Endothelial cell of umbilical vein (primary cell): ENCODE results near the gene CDHR1. TPM values are rescaled to one million over a fixed set of nuclear protein-coding genes. Genes with fewer than 3 reads are reported as not detected.

Source experiments
- BruUV-seq: library from RNA; stranded (reverse); fragments of 400-500 nt; replicated peaks from 2 replicates; lab custom pipeline; 2021; lab: Mats Ljungman, UMichigan
- CTCF ChIA-PET: fragments of 300-600, 350-600 bp; sonication (Branson Sonifier 250); formaldehyde crosslinking; loops from one replicate; lab custom pipeline; 2021; ENCODE audit warnings: antibody characterized with exemption, inconsistent platforms; lab: Charles Lee
- POLR2A ChIA-PET: fragments of 300-600, 350-600 bp; sonication (Branson Sonifier 250); formaldehyde crosslinking; loops from one replicate; lab custom pipeline; 2021; ENCODE audit warnings: antibody characterized with exemption, inconsistent platforms; lab: Charles Lee
- DNase-seq: peaks from one replicate; pipeline ENCODE4 v3.0.0-alpha.2; 2011; ENCODE audit warnings: low read depth, low spot score
- FAIRE-seq: peaks from 2 replicates; lab custom pipeline; 2011; peaks lifted over from hg19 to GRCh38; lab: Jason Lieb, UNC
- H2AFZ ChIP-seq: 2 replicates; pipeline ENCODE4 v1.6.0; 2012; ENCODE audit warnings: low read depth, low read length, control low read depth, inconsistent platforms
- H3K27ac ChIP-seq: 2 replicates; pipeline ENCODE4 v1.5.1; 2011; ENCODE audit warnings: low read depth, mild to moderate bottlenecking, control low read depth, low read length, moderate library complexity; ENCODE audit not compliant: insufficient read depth
- H3K27me3 ChIP-seq, 2 experiments: 2 replicates each; pipeline versions ENCODE4 v1.6.0 to v1.6.1; 2011; ENCODE audit warnings: low read length in 2 of 2, mixed read lengths in 1 of 2; ENCODE audit not compliant: control insufficient read depth in 2 of 2, insufficient read depth in 2 of 2
- H3K36me3 ChIP-seq, 2 experiments: 2 replicates in 1 of 2; 3 replicates in 1 of 2; pipeline ENCODE4 v1.5.1; 2011; ENCODE audit warnings: low read length in 2 of 2, mild to moderate bottlenecking in 1 of 2, moderate library complexity in 1 of 2; ENCODE audit not compliant: control insufficient read depth in 2 of 2, insufficient read depth in 2 of 2; ENCODE audit errors: extremely low read depth in 1 of 2
- H3K4me1 ChIP-seq: 3 replicates; pipeline ENCODE4 v1.5.1; 2011; ENCODE audit warnings: mild to moderate bottlenecking, low read length; ENCODE audit not compliant: control insufficient read depth, insufficient read depth; ENCODE audit errors: extremely low read depth
- H3K4me2 ChIP-seq: 2 replicates; pipeline ENCODE4 v1.6.1; 2011; ENCODE audit warnings: low read length, control low read depth, mixed read lengths; ENCODE audit not compliant: insufficient read depth
- H3K4me3 ChIP-seq, 3 experiments: fragments of 200-600 bp in 1 of 3; sonication (generic), shearing (Covaris generic) in 1 of 3; replicated peaks in 1 of 3; 2 replicates each; pipeline ENCODE4 v1.5.1; 2011 to 2016; ENCODE audit warnings: control low read depth in 3 of 3, low read length in 3 of 3, mild to moderate bottlenecking in 2 of 3, inconsistent platforms in 1 of 3, low read depth in 1 of 3, moderate library complexity in 1 of 3; ENCODE audit not compliant: insufficient read depth in 1 of 3
- H3K79me2 ChIP-seq: 2 replicates; pipeline ENCODE4 v1.6.0; 2012; ENCODE audit warnings: low read length, inconsistent platforms; ENCODE audit not compliant: control insufficient read depth, insufficient read depth
- H3K9ac ChIP-seq: replicated peaks from 2 replicates; pipeline ENCODE3; 2011; ENCODE audit warnings: low read length, control low read depth; ENCODE audit not compliant: insufficient read depth; ENCODE audit errors: extremely low read depth
- H3K9me1 ChIP-seq: replicated peaks from 3 replicates; pipeline ENCODE4 v1.6.0; 2011; ENCODE audit warnings: mild to moderate bottlenecking, low read length; ENCODE audit not compliant: control insufficient read depth, insufficient read depth; ENCODE audit errors: extremely low read depth
- H3K9me3 ChIP-seq: replicated peaks from 2 replicates; pipeline ENCODE4 v1.5.1; 2012; ENCODE audit warnings: low read length, inconsistent platforms; ENCODE audit not compliant: control insufficient read depth, insufficient read depth
- H4K20me1 ChIP-seq: replicated peaks from 2 replicates; pipeline ENCODE3; 2011; ENCODE audit warnings: mild to moderate bottlenecking, low read length; ENCODE audit not compliant: control insufficient read depth, insufficient read depth; ENCODE audit errors: extremely low read depth
- CTCF ChIP-seq, 2 donors: IDR thresholded peaks; 1 replicate in 1 of 2; 2 replicates in 1 of 2; pipeline ENCODE4 v1.5.1; 2011; ENCODE audit warnings: low read length in 2 of 2, mild to moderate bottlenecking in 2 of 2, moderate library complexity in 2 of 2, control low read depth in 1 of 2, inconsistent platforms in 1 of 2, low read depth in 1 of 2; ENCODE audit not compliant: insufficient read depth in 1 of 2; ENCODE audit errors: extremely low read depth in 1 of 2
- EZH2 ChIP-seq: IDR thresholded peaks from 2 replicates; pipeline ENCODE4 v1.6.1; 2012; ENCODE audit warnings: borderline replicate concordance, low read depth, mild to moderate bottlenecking, moderate library complexity, low read length, inconsistent platforms; ENCODE audit not compliant: severe bottlenecking
- FOS ChIP-seq: IDR thresholded peaks from 2 replicates; pipeline ENCODE4 v1.6.1; 2011; ENCODE audit warnings: mild to moderate bottlenecking, low read length, moderate library complexity, borderline replicate concordance; ENCODE audit not compliant: insufficient read depth
- GATA2 ChIP-seq: IDR thresholded peaks from 2 replicates; pipeline ENCODE4 v1.7.0; 2011; ENCODE audit warnings: low read depth, mild to moderate bottlenecking, moderate library complexity, mixed read lengths, low read length; ENCODE audit not compliant: insufficient read length, insufficient read depth
- JUN ChIP-seq: IDR thresholded peaks from 2 replicates; pipeline ENCODE4 v1.6.1; 2011; ENCODE audit warnings: borderline replicate concordance, low read depth; ENCODE audit not compliant: insufficient read length, insufficient read depth
- MYC ChIP-seq: IDR thresholded peaks from one replicate; pipeline ENCODE4 v1.6.1; 2011; ENCODE audit warnings: mild to moderate bottlenecking, low read depth, low read length
- POLR2A ChIP-seq: IDR thresholded peaks from 2 replicates; pipeline ENCODE4 v1.6.1; 2012; ENCODE audit warnings: low read depth, mild to moderate bottlenecking, control low read depth, low read length
- POLR2AphosphoS5 ChIP-seq: IDR thresholded peaks from 2 replicates; pipeline ENCODE4 v1.6.1; 2012; ENCODE audit warnings: low read depth, mild to moderate bottlenecking, control low read depth, low read length, moderate library complexity; ENCODE audit not compliant: insufficient read depth
- dilution Hi-C: fragments of 300-500 bp; cut with MboI; formaldehyde crosslinking; loops from one replicate; pipeline ENCODE4 v1.15.0; 2019; ENCODE audit warnings: low sequenced_read_pairs; ENCODE audit not compliant: extremely low pct_ligation_motif_present
- intact Hi-C: fragments of 100-400 bp; cut with micrococcal nuclease; formaldehyde crosslinking; loops from one replicate; pipeline ENCODE4 v1.10.0; 2022
- polyA plus RNA-seq, 4 experiments: library from polyadenylated mRNA; depleted of rRNA in 3 of 4; stranded (reverse) in 3 of 4; unstranded in 1 of 4; fragments of >200 nt; gene quantifications; 2 replicates each; pipeline versions ENCODE4 v1.2.1 to v1.2.3, GENCODE V29; 2011 to 2012; ENCODE audit warnings: missing spikeins in 1 of 4
- total RNA-seq: library from RNA; stranded (reverse); gene quantifications from 2 replicates; pipeline ENCODE4 v1.2.3, GENCODE V29; 2021
- TF ChIP-seq, protein P1 (sequence below): IDR thresholded peaks from 2 replicates; pipeline ENCODE4 v1.6.1; 2011; ENCODE audit not compliant: insufficient read depth, insufficient read length

CDHR1 gene
- total and polyA plus RNA-seq, 2 donors (not counting 3 experiments of a cell fraction or from before 2014, with no cell fraction given): 0.11 to 0.53 TPM

GRCh38 chr10:84216834-84217233 lies 22.5 kb downstream of the CDHR1 start:
- ChIA-PET POLR2A (no interaction called here), CTCF (interaction anchor here (1.1 to 1.2 kb wide), 2 partner anchors 20 to 320 kb away, joined by 3 read pairs; no protein-coding TSS in a partner anchor)
- Histone ChIP-seq H3K36me3 (no peaks in the 10 kb centered on the region), H3K27ac (no peak overlapping the region), H2AFZ (no peak overlapping the region), H3K9me1 (no peaks in the 10 kb centered on the region), H3K4me1 (no peaks in the 10 kb centered on the region), H3K9me3 (no peaks in the 10 kb centered on the region), H3K4me3 (no peak overlapping the region), H4K20me1 (no peaks in the 10 kb centered on the region), H3K79me2 (no peaks in the 10 kb centered on the region), H3K9ac (no peak overlapping the region), H3K27me3 (peaks cover 0 to 5% of the 10 kb centered on the region in 2 experiments), H3K4me2 (no peak overlapping the region)
- FAIRE-seq (no peak), DNase-seq (no peak)
- intact Hi-C loops (no loop called here), dilution Hi-C loops (no loop called here)
- TF ChIP-seq FOS (no peak), MYC (no peak), POLR2AphosphoS5 (no peak), JUN (no peak), CTCF (IDR thresholded peaks at IDR 0.05; ENCODE audit: extremely low read depth in 1 of 2, insufficient read depth in 1 of 2, low read depth in 1 of 2, low read length in 2 of 2) (no peak), EZH2 (no peak), POLR2A (no peak), GATA2 (no peak)
- TF ChIP-seq, protein P1, sequence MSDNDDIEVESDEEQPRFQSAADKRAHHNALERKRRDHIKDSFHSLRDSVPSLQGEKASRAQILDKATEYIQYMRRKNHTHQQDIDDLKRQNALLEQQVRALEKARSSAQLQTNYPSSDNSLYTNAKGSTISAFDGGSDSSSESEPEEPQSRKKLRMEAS: no peak
- BruUV-seq: no TSS peak
